Measurements from ENCODE around the gene CGRRF1.

DNA sequence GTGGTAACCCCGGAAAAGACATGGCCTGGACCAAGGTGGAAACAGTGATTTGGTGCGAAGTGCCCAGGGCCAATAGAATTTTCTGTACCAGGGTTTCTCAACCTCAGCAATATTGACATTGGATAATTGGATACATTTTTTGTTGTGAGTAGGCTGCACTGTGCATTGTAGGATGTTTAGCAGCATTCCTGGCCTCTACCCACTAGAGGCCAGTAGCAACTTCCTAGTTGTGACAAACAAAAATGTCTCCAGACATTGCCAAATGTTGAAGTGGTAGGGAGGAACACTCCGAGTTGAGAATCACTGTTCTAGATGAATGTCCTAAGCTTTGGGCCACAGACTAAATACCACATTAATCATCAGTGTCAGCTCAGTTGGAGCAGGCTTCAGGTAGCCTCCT is 6.2 kb upstream of the CGRRF1 start:
- TF ChIP-seq, protein P1, sequence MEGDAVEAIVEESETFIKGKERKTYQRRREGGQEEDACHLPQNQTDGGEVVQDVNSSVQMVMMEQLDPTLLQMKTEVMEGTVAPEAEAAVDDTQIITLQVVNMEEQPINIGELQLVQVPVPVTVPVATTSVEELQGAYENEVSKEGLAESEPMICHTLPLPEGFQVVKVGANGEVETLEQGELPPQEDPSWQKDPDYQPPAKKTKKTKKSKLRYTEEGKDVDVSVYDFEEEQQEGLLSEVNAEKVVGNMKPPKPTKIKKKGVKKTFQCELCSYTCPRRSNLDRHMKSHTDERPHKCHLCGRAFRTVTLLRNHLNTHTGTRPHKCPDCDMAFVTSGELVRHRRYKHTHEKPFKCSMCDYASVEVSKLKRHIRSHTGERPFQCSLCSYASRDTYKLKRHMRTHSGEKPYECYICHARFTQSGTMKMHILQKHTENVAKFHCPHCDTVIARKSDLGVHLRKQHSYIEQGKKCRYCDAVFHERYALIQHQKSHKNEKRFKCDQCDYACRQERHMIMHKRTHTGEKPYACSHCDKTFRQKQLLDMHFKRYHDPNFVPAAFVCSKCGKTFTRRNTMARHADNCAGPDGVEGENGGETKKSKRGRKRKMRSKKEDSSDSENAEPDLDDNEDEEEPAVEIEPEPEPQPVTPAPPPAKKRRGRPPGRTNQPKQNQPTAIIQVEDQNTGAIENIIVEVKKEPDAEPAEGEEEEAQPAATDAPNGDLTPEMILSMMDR (IDR thresholded peaks at IDR 0.05): peak; percentile 71
- TF ChIP-seq ZFX (IDR thresholded peaks at IDR 0.05; ENCODE audit: borderline replicate concordance): no peak
